Measurements from ENCODE around the gene GTF2H2.
"Not testable (repeated sequence)": the region's sequence is repeated elsewhere in the genome, so short reads cannot be mapped to it uniquely, and the experiment has no call there.

GRCh38 chr5:71025289-71025953 is 42.1 kb downstream of the GTF2H2 start, which contains the start of gene NAIP:
- TF ChIP-seq FOXA1 (IDR thresholded peaks at IDR 0.05); CTCF (IDR thresholded peaks at IDR 0.05; ENCODE audit: low read depth, low read length, missing input control); YY1 (IDR thresholded peaks at IDR 0.05); GABPA (IDR thresholded peaks at IDR 0.05 in 1 of 2, conservative IDR thresholded peaks at IDR 0.05 in 1 of 2); ZBTB33 (IDR thresholded peaks at IDR 0.05); RAD21 (IDR thresholded peaks at IDR 0.05); REST (IDR thresholded peaks at IDR 0.05); ATF3 (IDR thresholded peaks at IDR 0.05): not testable (repeated sequence)

All from liver (tissue), 3 donors.